ENCODE results near the gene CSRP2.

The CSRP2 gene

DNA sequence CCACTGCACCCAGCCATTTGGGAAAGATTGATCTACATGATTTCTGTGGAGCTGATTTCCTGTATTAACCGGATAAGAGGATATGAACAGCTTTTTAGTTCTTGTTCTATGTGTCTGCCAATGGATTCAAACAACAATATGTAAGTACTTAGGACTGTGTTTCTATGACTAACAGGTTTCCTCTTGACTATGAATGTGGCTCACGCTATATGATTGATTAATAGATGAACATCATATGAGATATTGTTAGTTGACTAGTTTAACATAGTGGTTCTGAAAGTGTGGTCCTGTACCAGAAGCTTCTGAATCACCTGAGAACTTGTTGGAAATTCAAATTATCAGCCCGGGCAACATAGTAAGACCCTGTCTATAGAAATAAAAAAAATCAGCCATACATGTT lies 12.8 kb upstream of the CSRP2 start:
- no peak for DNase-seq (ENCODE audit: low read depth)

DNA sequence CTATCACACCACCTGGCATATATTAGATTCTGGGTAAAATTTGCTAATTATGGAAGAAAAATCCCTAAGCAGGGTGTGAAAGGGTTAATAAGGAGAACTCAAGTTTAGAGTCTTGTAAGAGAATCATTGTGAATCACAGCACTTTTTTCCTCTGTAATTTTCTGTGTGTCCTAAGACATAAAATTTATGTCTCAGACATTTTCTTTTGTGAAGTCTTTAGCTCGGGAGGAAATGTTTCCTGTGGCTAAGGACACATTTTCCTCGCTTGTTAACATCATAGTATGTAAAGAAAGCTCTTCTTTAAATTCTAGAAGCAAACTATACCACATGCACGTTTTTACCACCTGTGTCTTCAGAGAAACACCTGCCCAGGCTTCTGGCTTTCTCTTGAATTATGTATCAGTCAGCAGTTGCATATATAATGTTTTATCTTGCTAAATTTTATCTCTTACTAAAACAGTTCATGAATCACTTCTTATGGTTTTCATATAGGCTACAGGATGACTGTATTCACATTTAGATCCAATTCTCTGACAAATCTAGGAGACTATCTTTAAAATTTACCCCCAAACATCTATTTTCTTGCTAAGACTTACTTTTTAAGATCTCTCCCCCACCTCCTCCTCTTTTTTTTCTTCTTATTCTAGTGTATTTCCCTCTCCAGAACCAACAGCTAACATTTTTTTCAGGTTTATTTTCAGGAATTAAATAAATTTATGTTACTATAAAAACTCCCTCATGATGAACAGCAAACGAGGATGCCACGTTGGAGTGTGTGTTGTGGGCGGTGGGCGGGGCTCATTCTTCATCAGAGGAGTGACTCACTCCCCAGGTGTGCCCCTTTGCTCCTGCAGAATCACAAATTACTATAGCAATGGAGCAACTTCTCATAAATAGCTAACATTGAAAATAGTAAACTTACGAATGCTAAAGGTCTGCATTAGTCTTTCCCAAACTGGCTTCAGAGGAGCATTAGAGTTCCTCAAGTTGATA lies 11.6 kb upstream of the CSRP2 start:
- peak; percentile 65 for DNase-seq (ENCODE audit: low read depth)

DNA sequence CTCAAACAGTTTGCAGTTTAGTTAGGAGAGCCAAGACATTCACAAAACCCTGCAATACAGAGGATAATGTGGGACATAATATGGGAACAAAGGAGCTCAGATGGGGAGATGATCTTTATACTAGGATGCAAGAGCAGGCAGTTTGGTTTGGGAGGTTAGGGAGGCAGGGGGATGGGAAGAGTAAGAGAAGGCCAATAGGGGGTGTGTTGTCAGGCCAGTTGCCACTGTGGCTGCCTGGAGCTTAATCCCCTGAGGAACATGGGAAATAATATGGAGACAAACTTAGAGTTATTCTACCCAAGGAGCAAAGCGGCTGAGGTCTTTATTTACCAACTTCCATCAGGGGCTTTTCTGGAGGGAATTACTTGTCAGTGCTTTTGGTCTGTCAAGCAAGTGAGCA lies 10.0 kb upstream of the CSRP2 start:
- DNase-seq (ENCODE audit: low read depth) = no peak

DNA sequence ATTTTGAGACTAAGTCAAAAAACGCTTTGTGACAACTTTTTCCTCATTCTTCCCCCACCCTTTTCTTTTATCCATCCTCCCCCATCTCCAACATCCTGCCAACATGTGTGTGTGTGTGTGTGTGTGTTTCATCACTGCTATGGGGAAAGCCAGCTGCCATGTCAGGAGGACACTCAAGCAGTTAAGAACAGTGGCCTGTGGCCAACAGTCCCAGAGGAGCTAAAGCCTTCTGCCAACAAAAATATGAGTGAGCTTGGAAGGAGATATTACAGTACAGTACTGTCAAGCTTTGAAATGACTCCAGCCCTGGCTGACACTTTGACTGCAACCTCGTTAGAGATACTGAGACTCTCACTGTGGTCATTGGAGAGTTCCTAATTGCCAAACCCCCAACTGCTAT lies 5.0 kb upstream of the CSRP2 start:
- DNase-seq (ENCODE audit: low read depth) = no peak

DNA sequence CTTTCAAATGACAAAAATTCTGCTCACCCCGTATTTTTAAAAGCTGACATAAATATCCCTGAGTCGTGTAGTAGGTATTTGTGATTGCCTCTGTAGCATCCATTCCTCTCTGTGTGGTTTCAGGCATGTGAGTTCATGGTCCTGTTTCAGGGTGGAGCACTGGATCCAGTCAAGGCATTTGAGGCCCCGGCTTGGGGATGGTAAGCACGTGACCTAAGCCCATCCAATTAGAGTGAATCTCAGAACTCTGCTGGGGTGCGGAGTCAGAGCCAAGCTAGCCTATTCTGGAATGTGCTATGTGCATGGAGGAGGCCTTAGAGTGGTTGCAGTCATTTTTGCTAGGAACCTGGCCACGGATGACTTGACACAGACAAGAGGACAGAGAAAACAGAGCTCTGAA lies 4.3 kb upstream of the CSRP2 start:
- no peak for DNase-seq (ENCODE audit: low read depth)

DNA sequence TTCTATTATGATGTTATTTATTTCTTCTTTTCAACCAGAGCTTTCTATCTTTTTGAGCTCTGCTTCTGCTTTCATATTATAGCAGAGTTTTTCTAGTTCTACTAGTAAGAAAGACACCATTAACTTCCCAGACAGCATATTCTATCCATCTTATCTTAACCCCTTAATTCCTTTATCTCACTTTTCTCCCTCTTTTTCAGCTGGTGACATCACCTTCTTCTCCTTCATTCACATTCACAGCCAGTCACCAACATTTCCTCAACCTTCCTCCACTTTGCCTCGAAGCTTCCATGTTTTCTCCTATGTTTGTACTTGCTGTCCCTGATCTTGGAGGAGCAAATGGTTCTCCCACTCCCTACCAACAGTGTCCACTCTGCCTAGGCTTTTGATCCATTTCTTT lies 3.5 kb upstream of the CSRP2 start:
- no peak for DNase-seq (ENCODE audit: low read depth)

DNA sequence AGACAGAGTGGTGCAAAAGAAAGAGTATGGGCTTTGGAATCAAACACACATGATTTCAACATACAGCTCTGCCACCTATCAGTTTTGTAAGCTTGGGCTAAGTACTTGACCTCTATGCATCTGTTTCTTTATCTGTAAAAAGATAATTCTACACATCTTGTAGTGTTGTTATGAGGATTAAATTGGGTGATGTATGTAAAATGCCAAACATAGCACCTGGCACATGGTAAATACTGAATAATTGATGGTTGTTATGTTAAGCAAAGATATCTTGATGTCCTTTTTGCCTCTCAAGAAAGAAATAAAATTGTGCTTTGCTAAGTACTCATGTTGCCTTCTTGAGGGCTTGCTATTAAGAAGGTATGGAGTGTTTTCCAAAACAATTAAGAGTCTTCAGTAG lies 2.3 kb upstream of the CSRP2 start:
- DNase-seq (ENCODE audit: low read depth) = no peak

DNA sequence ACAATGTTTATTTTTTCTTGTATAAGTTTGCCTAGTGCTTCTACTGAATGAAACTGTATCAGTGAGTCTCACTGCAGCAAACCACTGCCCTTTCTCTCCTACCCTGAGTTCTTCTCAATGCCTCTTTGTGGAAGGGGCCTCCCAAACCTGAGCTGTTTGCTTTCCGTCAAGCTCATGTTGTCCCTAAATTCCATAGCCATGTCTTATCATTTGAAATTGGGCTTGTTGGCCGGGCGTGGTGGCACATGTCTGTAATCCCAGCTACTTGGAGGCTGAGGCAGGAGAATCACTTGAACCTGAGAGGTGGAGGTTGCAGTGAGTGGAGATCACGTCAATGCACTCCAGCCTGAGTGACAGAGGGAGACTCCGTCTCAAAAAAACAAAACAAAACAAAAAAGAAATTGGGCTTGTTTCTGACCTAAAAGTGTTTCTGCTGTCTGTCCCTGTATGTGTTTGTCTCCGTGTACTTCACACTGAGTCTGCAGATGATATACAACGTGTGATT lies 1.8 kb upstream of the CSRP2 start:
- no peak for DNase-seq (ENCODE audit: low read depth)

DNA sequence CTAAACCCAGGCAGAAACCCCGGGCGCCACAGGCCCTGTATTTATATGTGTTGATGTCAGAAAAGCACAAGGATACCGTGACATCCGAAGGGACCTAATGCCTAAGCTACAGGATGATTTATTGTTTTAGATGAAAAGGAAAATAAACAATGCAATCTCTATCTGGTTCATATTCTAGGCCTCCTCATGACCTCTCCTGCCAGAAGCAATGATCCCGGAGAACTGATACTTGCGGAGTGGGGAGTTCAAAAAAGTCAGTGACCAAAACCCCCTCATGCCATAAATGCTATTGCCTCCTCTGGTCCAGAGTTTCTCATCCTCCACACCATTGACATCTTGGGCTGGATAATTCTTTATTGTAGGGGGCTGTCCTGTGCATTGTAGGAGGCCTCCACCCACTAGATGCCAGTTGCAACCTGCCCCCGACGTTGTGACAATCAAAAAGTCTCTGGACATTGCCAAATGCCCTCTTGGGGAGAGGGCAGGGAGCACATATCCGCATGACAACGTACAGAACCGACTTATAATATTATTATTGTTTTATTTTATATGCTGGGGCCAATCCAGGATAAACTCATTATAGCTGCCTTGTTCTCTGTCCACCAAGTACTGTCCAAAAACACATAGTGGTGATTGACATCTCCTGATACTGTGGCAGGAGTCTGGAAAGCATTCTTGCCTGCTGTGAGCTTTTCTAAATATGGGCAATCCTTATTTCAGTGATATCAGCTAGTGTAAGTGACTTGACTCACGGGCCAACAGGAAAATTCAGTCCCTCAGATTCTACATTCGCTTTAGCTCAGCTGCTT lies 1.1 kb upstream of the CSRP2 start:
- no peak for DNase-seq (ENCODE audit: low read depth)

DNA sequence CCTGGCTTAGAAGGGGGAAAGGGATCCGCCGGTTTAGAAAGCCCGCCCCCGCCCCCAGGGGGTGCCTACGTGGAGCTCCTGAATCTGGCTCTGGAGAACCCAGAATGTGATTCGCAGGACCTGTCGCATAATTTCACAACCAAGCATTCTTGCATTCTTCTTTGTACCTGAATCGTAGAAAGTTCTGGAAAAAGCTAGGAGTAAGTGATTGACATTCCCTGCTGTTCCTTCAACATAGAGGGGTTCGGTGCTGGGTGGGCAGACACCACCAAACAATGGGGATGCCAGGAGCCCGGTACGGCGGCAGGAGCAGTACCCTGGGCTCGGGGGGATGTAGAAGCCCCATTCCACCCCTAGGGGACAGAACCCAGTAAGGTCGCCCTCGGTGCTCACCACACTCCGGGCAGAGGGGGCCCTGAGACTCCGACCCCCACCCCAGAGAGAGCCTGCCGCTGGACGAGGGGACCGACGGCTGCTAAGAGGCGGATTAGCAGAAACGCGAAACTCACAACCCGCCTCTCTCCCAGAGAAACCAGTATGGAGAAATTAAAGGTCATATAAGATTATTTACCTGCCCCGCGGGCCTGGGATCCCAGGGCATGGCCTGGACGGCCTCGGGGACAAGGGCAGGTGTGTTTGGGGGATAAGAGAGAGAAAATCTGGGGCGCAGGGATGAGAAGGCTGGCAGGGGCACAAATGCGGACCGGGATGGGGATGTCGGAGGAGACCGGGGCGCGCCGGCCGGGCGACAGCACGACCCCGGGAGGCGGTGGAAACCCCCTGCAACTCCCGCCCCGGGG lies 520 bp downstream of the CSRP2 start:
- DNase-seq (ENCODE audit: low read depth) = no peak

DNA sequence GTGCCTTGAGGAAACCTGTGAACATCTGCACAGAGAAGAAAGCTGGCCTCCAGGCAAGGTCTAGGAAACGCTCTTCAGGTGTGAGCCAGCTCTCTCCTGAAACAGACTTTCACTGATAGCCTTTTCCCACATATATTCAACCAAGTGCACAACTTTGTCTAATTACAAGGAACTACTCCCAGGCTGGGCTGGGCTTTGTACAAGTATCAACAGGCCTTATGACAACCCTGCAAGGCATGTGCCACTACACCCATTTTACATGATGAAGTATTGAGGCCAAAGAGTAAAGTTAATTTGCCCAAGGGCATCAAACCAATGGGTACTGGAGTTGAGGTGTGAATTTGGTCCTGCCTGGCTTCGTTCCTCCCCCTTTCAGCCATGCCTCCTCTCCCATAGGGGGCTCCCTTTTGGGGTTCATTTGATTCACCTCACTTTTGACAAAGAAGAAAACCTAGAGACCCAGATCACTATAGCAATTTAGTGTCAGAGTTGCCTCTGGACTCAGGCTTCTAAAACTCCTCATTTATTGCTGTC lies 2.1 kb downstream of the CSRP2 start:
- DNase-seq (ENCODE audit: low read depth) = no peak

DNA sequence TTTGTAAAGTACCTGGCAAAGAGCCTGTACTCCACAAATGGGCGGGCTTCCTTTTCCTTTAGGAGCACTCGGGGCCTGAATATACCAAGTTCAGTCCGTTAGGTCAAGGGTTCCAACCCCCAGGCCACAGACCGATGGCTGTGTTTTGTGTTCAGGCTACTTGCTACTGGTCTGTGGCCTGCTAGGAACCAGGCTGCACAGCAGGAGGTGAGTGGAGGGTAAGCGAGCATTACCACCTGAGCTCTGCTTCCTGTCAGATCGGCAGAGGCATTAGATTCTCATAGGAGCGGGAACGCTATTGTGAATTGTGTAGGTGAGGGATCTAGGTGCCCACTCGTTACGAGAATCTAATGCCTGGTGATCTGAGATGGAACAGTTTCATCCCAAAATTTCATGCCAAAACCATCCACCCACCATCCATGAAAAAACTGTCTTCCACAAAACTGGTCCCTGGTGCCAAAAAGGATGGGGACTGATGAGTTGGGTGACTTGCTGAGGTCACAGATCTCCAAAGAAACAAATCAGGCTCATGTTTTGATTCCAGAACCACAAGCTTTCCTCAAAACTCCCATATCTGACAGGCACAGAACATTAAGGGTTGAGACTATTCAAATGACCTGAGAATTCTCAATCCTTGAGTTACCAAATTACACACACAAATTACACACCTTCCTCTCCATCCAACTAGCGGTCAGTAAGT lies 4.2 kb downstream of the CSRP2 start:
- DNase-seq (ENCODE audit: low read depth) = no peak

DNA sequence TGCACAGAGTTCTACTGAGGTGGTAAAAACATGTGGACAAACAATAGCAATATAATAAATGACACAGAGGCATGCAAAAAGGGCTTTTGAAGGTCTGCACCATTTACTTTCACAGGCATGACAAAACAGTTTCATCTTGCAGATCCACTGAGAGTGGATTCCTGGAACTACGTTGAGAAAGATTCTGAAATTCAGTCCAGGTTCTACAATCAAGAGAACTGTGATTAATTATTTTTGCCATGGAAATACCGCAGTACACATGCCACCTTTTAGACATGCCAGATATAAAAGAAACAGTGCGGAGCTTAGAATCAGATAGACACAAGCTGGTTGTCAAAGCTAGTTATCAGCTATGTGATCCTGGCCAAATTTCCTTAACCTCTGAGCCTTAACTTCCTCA lies 4.8 kb downstream of the CSRP2 start:
- DNase-seq (ENCODE audit: low read depth) = no peak

DNA sequence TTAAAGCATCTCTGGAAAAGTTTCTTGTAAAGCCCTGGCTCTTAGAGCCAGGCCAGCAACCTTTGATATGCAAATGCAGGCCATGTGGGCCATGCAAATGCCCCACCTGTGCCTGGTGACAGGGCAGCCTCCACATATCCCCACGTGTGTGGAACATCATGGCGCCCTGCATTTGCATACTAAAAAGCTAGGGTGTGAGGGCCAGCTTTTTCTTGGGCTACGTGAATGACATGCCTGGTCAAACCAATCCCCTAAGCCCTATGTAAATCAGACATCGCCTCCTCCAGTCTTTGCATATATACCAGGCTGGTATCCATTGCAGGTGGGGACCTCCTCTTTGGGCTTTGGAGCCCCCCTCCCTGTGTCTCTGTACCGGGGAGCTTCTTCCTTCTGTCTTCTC lies 6.4 kb downstream of the CSRP2 start:
- no peak for DNase-seq (ENCODE audit: low read depth)

DNA sequence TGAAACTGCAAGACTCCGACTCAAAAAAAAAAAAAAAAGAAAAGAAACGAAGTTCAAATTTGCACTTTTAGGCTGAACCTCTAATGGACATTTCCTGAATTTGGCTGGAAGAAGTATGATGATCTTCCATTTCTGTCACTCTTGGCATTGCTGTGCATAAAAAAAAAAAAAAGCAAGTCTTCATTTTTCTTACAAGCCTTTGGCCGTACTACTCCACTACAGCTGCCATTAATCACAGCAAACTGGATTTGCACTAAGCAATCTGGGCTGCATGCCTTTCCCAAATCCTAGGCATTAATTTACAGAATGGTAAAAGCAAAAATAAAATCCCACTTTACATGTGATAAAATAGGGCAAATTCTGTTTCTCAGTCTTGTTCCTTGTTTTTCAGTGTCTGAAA lies 7.1 kb downstream of the CSRP2 start:
- no peak for DNase-seq (ENCODE audit: low read depth)

DNA sequence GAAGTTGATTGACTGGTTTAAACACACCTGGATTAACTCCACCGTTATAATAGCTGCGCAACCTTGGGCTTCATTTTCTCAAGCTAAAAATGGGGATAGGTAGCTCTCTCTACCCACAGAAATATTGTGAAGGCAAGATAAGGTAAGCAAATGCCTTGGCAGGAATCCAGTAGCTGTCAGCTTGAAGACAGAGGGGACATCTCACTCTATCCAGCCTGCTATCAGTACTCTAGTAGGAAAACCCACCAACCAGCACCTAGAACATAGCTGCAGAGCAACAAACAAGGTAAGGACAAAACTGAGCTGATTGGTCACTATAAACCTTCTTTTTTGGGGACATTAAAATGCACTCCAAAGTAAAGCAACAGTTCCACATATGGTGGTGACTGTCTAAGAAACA lies 7.7 kb downstream of the CSRP2 start:
- no peak for DNase-seq (ENCODE audit: low read depth)

DNA sequence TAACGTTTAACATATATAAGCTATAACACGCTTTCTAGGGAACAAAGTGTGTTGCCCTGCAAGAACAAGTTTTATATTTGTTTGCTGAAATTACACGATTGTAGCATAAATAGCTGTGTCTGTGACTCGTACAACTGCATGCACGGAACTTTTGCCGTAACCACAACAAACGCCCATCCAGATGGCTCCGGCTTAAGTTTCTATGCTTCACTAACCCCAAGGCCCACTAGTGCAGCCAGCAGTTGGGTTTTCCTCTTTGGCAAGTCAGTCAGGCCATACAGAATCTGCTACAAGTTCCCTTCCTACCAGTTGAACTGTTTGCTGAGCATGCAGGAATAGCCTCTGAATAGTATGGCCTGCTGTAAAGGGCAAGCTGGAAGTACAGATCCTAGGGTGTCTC lies 12.1 kb downstream of the CSRP2 start:
- DNase-seq (ENCODE audit: low read depth) = no peak

DNA sequence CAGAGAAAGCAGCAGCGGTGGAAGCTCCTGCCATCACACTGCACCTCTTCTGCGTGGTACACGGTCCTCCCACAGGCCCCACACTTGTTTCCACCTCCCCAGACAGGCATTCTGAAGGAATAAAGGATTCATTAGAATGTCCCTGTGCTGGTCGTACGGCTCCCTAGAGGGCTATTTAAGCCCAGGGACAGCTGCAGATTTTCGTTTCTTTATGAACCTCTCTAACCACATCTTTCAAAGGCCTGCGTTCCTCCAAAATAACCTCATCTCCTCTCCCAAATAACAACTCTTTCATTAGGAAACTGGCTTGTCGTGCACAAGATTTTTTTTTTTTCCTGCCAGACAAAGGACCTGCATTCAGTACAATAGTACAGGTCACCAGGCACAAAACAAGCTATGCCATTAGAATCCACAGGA lies 12.7 kb downstream of the CSRP2 start:
- DNase-seq (ENCODE audit: low read depth) = no peak

DNA sequence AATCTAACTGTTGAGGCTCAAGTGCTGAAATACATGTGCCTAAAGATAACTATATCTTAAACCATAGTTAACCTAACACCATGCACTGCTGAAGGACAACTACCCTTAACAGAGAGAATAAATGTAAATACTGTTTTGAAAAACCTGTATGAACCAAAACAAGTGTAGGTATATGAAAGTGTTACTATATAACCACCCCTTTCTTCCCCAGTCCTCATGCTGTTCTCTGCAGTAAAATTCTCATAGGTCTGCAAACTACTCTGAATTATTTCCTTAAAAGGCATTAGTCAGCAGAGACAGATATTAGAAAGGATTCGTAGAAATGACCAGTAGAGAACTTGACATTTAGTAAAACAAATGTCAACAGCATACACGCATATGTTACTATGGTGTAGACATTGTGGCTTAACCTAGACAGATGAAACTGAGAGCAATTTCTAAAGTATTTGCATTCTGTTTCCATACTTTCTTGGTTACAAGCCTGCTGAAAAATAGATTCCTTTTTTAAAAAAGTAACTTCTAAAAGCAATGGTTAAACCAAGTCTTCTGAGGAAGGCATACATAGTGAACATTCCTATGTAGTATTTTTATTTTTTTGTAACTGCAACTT lies 13.9 kb downstream of the CSRP2 start:
- DNase-seq (ENCODE audit: low read depth) = no peak

DNA sequence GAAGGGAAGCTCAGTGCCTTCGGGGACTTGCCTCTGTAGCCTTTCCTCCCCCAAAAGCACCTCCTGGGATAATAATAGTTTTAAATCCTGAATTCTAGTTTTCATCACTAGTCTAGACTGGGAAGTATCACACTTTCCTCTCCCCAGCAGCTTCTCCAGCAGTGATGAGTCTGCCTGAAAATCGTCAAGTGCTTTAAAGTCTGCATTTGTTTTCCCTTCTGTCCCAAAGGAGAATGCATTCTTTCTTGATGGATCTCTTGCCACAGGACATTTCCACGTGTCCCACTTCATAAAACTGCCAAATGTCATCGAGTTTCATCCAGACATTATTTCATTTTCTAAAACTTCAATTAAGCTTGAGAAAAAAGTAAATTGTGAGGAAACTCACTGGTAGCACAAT lies 15.0 kb downstream of the CSRP2 start:
- DNase-seq (ENCODE audit: low read depth) = no peak
